ENCODE data around the gene FAM171A2. TPM values are rescaled to one million over a fixed set of nuclear protein-coding genes. Genes with fewer than 3 reads are reported as not detected.

The FAM171A2 gene
- total RNA-seq, 1 donor from 2014 or later = 18.1 TPM

- peak overlapping the region; percentile 43 for H3K4me3 Mint-ChIP-seq
Measured at GRCh38 chr17:44321246-44322120, 42.2 kb downstream of the FAM171A2 start.

DNA sequence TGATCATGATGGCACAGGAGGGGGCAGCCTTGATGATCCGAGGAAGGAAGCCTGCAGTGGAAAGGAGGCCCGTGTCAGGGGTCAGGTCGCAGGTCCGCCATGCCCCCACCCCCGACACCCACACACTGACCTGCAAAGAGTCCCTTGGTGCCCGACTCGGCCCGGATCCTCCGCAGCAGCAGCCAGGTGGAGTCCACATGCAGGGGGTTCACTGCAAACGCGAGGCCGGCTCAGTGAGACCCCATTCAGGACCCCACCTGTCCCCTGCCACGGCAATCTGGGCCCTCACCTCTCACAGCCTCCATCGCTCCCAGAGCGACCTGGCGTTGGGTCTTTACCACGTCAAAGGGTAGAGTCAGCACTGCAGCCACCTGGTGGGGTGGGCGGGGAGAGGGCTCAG, 43.6 kb downstream of the FAM171A2 start:
- no peak for TF ChIP-seq CTCF (IDR thresholded peaks at IDR 0.05)
- TF ChIP-seq EZH2phosphoT487 (IDR thresholded peaks at IDR 0.05) = no peak
- no peak for TF ChIP-seq EZH2 (IDR thresholded peaks at IDR 0.05)
- Mint-ChIP-seq H3K27ac (no peak overlapping the region), H3K36me3 (peaks cover 4% of the 10 kb centered on the region), H3K27me3 (ENCODE audit: insufficient read depth, low read depth) (peaks cover 18% of the 10 kb centered on the region), H3K4me1 (peaks cover 14% of the 10 kb centered on the region), H3K4me3 (no peak overlapping the region), H3K9me3 (no peaks in the 10 kb centered on the region)
- Histone ChIP-seq H3K4me1 (peaks cover 12% of the 10 kb centered on the region), H3K4me2 (no peak overlapping the region), H3K27ac (no peak overlapping the region), H2AFZ (replicated peaks) (no peak overlapping the region), H3K79me2 (ENCODE audit: low read depth) (peaks cover 23% of the 10 kb centered on the region), H3K9me3 (ENCODE audit: low read depth) (no peaks in the 10 kb centered on the region), H4K20me1 (ENCODE audit: low read depth) (peaks cover 26% of the 10 kb centered on the region), H3K4me3 (no peak overlapping the region), H3K9ac (no peak overlapping the region), H3K36me3 (no peaks in the 10 kb centered on the region), H3K27me3 (peaks cover 29% of the 10 kb centered on the region), H3F3A (ENCODE audit: low read depth) (peaks cover 20% of the 10 kb centered on the region)
- DNase-seq (ENCODE audit: low spot score) = no peak

More at GRCh38 chr17:44321246-44322120, 42.2 kb downstream of the FAM171A2 start:
- Histone ChIP-seq H3K9me3 (ENCODE audit: low read depth) (no peaks in the 10 kb centered on the region), H3K4me3 (no peak overlapping the region), H3K27ac (no peak overlapping the region), H3K79me2 (ENCODE audit: low read depth) (peaks cover 23% of the 10 kb centered on the region), H3F3A (ENCODE audit: low read depth) (peaks cover 23% of the 10 kb centered on the region), H3K9ac (no peak overlapping the region), H3K4me2 (no peak overlapping the region), H3K27me3 (peaks cover 29% of the 10 kb centered on the region), H4K20me1 (ENCODE audit: low read depth) (peaks cover 20% of the 10 kb centered on the region), H3K4me1 (peaks cover 4% of the 10 kb centered on the region), H2AFZ (replicated peaks) (no peak overlapping the region), H3K36me3 (no peaks in the 10 kb centered on the region)
- Mint-ChIP-seq H3K4me1 (peaks cover 5% of the 10 kb centered on the region), H3K27ac (no peak overlapping the region), H3K9me3 (no peaks in the 10 kb centered on the region), H3K36me3 (peaks cover 4% of the 10 kb centered on the region), H3K27me3 (ENCODE audit: insufficient read depth, low read depth) (peaks cover 14% of the 10 kb centered on the region)
- no peak for DNase-seq (ENCODE audit: low spot score)
- TF ChIP-seq EZH2phosphoT487 (IDR thresholded peaks at IDR 0.05) = no peak
- TF ChIP-seq CTCF (IDR thresholded peaks at IDR 0.05) = no peak
- no peak for TF ChIP-seq EZH2 (IDR thresholded peaks at IDR 0.05)

DNA sequence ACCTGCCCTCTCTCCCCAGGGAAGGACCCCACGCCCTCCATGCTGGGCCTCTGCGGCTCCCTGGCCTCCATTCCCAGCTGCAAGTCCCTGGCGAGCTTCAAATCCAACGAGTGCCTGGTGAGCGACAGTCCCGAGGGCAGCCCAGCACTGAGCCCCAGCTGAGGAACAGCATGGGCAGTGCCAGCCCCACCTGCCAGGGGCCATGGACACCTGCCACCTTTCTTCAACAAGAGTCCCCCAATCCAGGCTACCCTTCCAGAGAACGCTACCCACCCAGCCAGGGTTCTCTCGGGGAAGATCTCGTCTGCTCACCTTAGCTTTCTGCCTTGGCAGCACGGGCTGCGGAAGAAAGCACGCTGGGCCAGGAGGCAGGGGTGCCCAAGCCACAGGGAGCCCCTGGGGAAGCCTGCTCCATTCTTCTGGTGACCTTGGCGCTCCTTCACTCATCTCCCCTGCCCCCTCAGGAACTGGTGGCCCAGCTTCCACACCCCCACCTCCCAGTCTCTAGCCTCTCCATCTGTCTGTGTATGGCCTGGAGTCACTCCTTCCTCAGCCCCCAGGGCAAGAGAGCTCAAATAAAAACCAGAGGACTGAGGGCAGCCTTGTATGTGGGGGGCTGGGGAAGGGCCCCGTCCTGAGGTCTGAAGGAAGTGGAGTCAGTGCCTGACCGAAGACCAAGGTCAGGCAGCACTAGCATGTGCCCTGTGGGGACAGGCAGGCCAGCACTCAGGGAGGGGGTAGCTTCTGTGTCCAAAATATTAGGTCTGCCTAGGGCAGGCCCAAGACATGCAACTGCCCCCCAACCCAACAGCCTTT, 45.4 kb downstream of the FAM171A2 start:
- H3K27ac ChIP-seq = no peak overlapping the region
- peaks cover 8% of the 10 kb centered on the region for H3K4me1 ChIP-seq
- Mint-ChIP-seq H3K4me1 (peaks cover 10% of the 10 kb centered on the region), H3K9me3 (no peaks in the 10 kb centered on the region), H3K4me3 (no peak overlapping the region), H3K36me3 (peaks cover 4% of the 10 kb centered on the region), H3K27ac (peak overlapping the region; percentile 26), H3K27me3 (ENCODE audit: insufficient read depth, low read depth) (peaks cover 27% of the 10 kb centered on the region)
- no peak overlapping the region for H3K4me2 ChIP-seq
- TF ChIP-seq CTCF (IDR thresholded peaks at IDR 0.05) (no peak), EZH2phosphoT487 (IDR thresholded peaks at IDR 0.05) (no peak), EZH2 (IDR thresholded peaks at IDR 0.05) (no peak)
- no peaks in the 10 kb centered on the region for H3K9me3 ChIP-seq (ENCODE audit: low read depth)
- H3K9ac ChIP-seq = no peak overlapping the region
- H3F3A ChIP-seq (ENCODE audit: low read depth) = peaks cover 17% of the 10 kb centered on the region
- H2AFZ ChIP-seq (replicated peaks) = no peak overlapping the region
- no peaks in the 10 kb centered on the region for H3K36me3 ChIP-seq
- H3K79me2 ChIP-seq (ENCODE audit: low read depth) = peaks cover 10% of the 10 kb centered on the region
- peaks cover 43% of the 10 kb centered on the region for H3K27me3 ChIP-seq
- no peak overlapping the region for H3K4me3 ChIP-seq
- peaks cover 16% of the 10 kb centered on the region for H4K20me1 ChIP-seq (ENCODE audit: low read depth)
- no peak for DNase-seq (ENCODE audit: low spot score)
